Endothelial cell of umbilical vein (primary cell): Measurements from ENCODE around the gene TCF23. TPM values are rescaled to one million over a fixed set of nuclear protein-coding genes. Genes with fewer than 3 reads are reported as not detected.

ENCODE experiments used
- BruUV-seq: library from RNA; stranded (reverse); fragments of 400-500 nt; replicated peaks from 2 replicates; lab custom pipeline; 2021; lab: Mats Ljungman, UMichigan
- CTCF ChIA-PET: fragments of 300-600, 350-600 bp; sonication (Branson Sonifier 250); formaldehyde crosslinking; loops from one replicate; lab custom pipeline; 2021; ENCODE audit warnings: antibody characterized with exemption, inconsistent platforms; lab: Charles Lee
- POLR2A ChIA-PET: fragments of 300-600, 350-600 bp; sonication (Branson Sonifier 250); formaldehyde crosslinking; loops from one replicate; lab custom pipeline; 2021; ENCODE audit warnings: antibody characterized with exemption, inconsistent platforms; lab: Charles Lee
- DNase-seq: peaks from one replicate; pipeline ENCODE4 v3.0.0-alpha.2; 2011; ENCODE audit warnings: low read depth, low spot score
- FAIRE-seq: peaks from 2 replicates; lab custom pipeline; 2011; peaks lifted over from hg19 to GRCh38; lab: Jason Lieb, UNC
- H2AFZ ChIP-seq: 2 replicates; pipeline ENCODE4 v1.6.0; 2012; ENCODE audit warnings: low read depth, low read length, control low read depth, inconsistent platforms
- H3K27ac ChIP-seq: 2 replicates; pipeline ENCODE4 v1.5.1; 2011; ENCODE audit warnings: low read depth, mild to moderate bottlenecking, control low read depth, low read length, moderate library complexity; ENCODE audit not compliant: insufficient read depth
- H3K27me3 ChIP-seq, 2 experiments: 2 replicates each; pipeline versions ENCODE4 v1.6.0 to v1.6.1; 2011; ENCODE audit warnings: low read length in 2 of 2, mixed read lengths in 1 of 2; ENCODE audit not compliant: control insufficient read depth in 2 of 2, insufficient read depth in 2 of 2
- H3K36me3 ChIP-seq, 2 experiments: 2 replicates in 1 of 2; 3 replicates in 1 of 2; pipeline ENCODE4 v1.5.1; 2011; ENCODE audit warnings: low read length in 2 of 2, mild to moderate bottlenecking in 1 of 2, moderate library complexity in 1 of 2; ENCODE audit not compliant: control insufficient read depth in 2 of 2, insufficient read depth in 2 of 2; ENCODE audit errors: extremely low read depth in 1 of 2
- H3K4me1 ChIP-seq: 3 replicates; pipeline ENCODE4 v1.5.1; 2011; ENCODE audit warnings: mild to moderate bottlenecking, low read length; ENCODE audit not compliant: control insufficient read depth, insufficient read depth; ENCODE audit errors: extremely low read depth
- H3K4me2 ChIP-seq: 2 replicates; pipeline ENCODE4 v1.6.1; 2011; ENCODE audit warnings: low read length, control low read depth, mixed read lengths; ENCODE audit not compliant: insufficient read depth
- H3K4me3 ChIP-seq, 3 experiments: fragments of 200-600 bp in 1 of 3; sonication (generic), shearing (Covaris generic) in 1 of 3; replicated peaks in 1 of 3; 2 replicates each; pipeline ENCODE4 v1.5.1; 2011 to 2016; ENCODE audit warnings: control low read depth in 3 of 3, low read length in 3 of 3, mild to moderate bottlenecking in 2 of 3, inconsistent platforms in 1 of 3, low read depth in 1 of 3, moderate library complexity in 1 of 3; ENCODE audit not compliant: insufficient read depth in 1 of 3
- H3K79me2 ChIP-seq: 2 replicates; pipeline ENCODE4 v1.6.0; 2012; ENCODE audit warnings: low read length, inconsistent platforms; ENCODE audit not compliant: control insufficient read depth, insufficient read depth
- H3K9ac ChIP-seq: replicated peaks from 2 replicates; pipeline ENCODE3; 2011; ENCODE audit warnings: low read length, control low read depth; ENCODE audit not compliant: insufficient read depth; ENCODE audit errors: extremely low read depth
- H3K9me1 ChIP-seq: replicated peaks from 3 replicates; pipeline ENCODE4 v1.6.0; 2011; ENCODE audit warnings: mild to moderate bottlenecking, low read length; ENCODE audit not compliant: control insufficient read depth, insufficient read depth; ENCODE audit errors: extremely low read depth
- H3K9me3 ChIP-seq: replicated peaks from 2 replicates; pipeline ENCODE4 v1.5.1; 2012; ENCODE audit warnings: low read length, inconsistent platforms; ENCODE audit not compliant: control insufficient read depth, insufficient read depth
- H4K20me1 ChIP-seq: replicated peaks from 2 replicates; pipeline ENCODE3; 2011; ENCODE audit warnings: mild to moderate bottlenecking, low read length; ENCODE audit not compliant: control insufficient read depth, insufficient read depth; ENCODE audit errors: extremely low read depth
- CTCF ChIP-seq, 2 donors: IDR thresholded peaks; 1 replicate in 1 of 2; 2 replicates in 1 of 2; pipeline ENCODE4 v1.5.1; 2011; ENCODE audit warnings: low read length in 2 of 2, mild to moderate bottlenecking in 2 of 2, moderate library complexity in 2 of 2, control low read depth in 1 of 2, inconsistent platforms in 1 of 2, low read depth in 1 of 2; ENCODE audit not compliant: insufficient read depth in 1 of 2; ENCODE audit errors: extremely low read depth in 1 of 2
- EZH2 ChIP-seq: IDR thresholded peaks from 2 replicates; pipeline ENCODE4 v1.6.1; 2012; ENCODE audit warnings: borderline replicate concordance, low read depth, mild to moderate bottlenecking, moderate library complexity, low read length, inconsistent platforms; ENCODE audit not compliant: severe bottlenecking
- GATA2 ChIP-seq: IDR thresholded peaks from 2 replicates; pipeline ENCODE4 v1.7.0; 2011; ENCODE audit warnings: low read depth, mild to moderate bottlenecking, moderate library complexity, mixed read lengths, low read length; ENCODE audit not compliant: insufficient read length, insufficient read depth
- JUN ChIP-seq: IDR thresholded peaks from 2 replicates; pipeline ENCODE4 v1.6.1; 2011; ENCODE audit warnings: borderline replicate concordance, low read depth; ENCODE audit not compliant: insufficient read length, insufficient read depth
- MYC ChIP-seq: IDR thresholded peaks from one replicate; pipeline ENCODE4 v1.6.1; 2011; ENCODE audit warnings: mild to moderate bottlenecking, low read depth, low read length
- POLR2A ChIP-seq: IDR thresholded peaks from 2 replicates; pipeline ENCODE4 v1.6.1; 2012; ENCODE audit warnings: low read depth, mild to moderate bottlenecking, control low read depth, low read length
- POLR2AphosphoS5 ChIP-seq: IDR thresholded peaks from 2 replicates; pipeline ENCODE4 v1.6.1; 2012; ENCODE audit warnings: low read depth, mild to moderate bottlenecking, control low read depth, low read length, moderate library complexity; ENCODE audit not compliant: insufficient read depth
- dilution Hi-C: fragments of 300-500 bp; cut with MboI; formaldehyde crosslinking; loops from one replicate; pipeline ENCODE4 v1.15.0; 2019; ENCODE audit warnings: low sequenced_read_pairs; ENCODE audit not compliant: extremely low pct_ligation_motif_present
- intact Hi-C: fragments of 100-400 bp; cut with micrococcal nuclease; formaldehyde crosslinking; loops from one replicate; pipeline ENCODE4 v1.10.0; 2022
- polyA plus RNA-seq, 4 experiments: library from polyadenylated mRNA; depleted of rRNA in 3 of 4; stranded (reverse) in 3 of 4; unstranded in 1 of 4; fragments of >200 nt; gene quantifications; 2 replicates each; pipeline versions ENCODE4 v1.2.1 to v1.2.3, GENCODE V29; 2011 to 2012; ENCODE audit warnings: missing spikeins in 1 of 4
- total RNA-seq: library from RNA; stranded (reverse); gene quantifications from 2 replicates; pipeline ENCODE4 v1.2.3, GENCODE V29; 2021

TCF23 gene
- total and polyA plus RNA-seq, 2 donors (not counting 3 experiments of a cell fraction or from before 2014, with no cell fraction given): not detected

GRCh38 chr2:27171351-27171848, 22.6 kb downstream of the TCF23 start:
- Histone ChIP-seq H3K9me3 (no peaks in the 10 kb centered on the region), H3K27me3 (peaks cover 24 to 34% of the 10 kb centered on the region in 2 experiments), H3K9ac (no peak overlapping the region), H4K20me1 (no peaks in the 10 kb centered on the region), H3K4me2 (no peak overlapping the region), H3K4me3 (no peak overlapping the region), H3K4me1 (no peaks in the 10 kb centered on the region), H3K27ac (no peak overlapping the region), H2AFZ (no peak overlapping the region), H3K79me2 (no peaks in the 10 kb centered on the region), H3K36me3 (no peaks in the 10 kb centered on the region), H3K9me1 (no peaks in the 10 kb centered on the region)
- CTCF ChIA-PET: interaction anchor here (1.0 to 3.7 kb wide), 6 partner anchors 12 to 108 kb away, joined by 3 to 38 read pairs (median 14); no protein-coding TSS in a partner anchor
- dilution Hi-C loops (no loop called here), intact Hi-C loops (loop anchor here (5.0 kb wide), 1 partner anchor 74 kb away; no protein-coding TSS in a partner anchor)
- no TSS peak for BruUV-seq
- FAIRE-seq: no peak
- no peak for DNase-seq
- TF ChIP-seq EZH2 (no peak), POLR2AphosphoS5 (no peak), CTCF (IDR thresholded peaks at IDR 0.05; ENCODE audit: extremely low read depth in 1 of 2, insufficient read depth in 1 of 2, low read depth in 1 of 2, low read length in 2 of 2) (no peak), POLR2A (no peak), MYC (no peak)
- POLR2A ChIA-PET: no interaction called here

GRCh38 chr2:27174638-27175037, 25.8 kb downstream of the TCF23 start:
- POLR2A ChIA-PET: no interaction called here
- no peak for FAIRE-seq
- H3K4me3 ChIP-seq: no peak overlapping the region
- no peaks in the 10 kb centered on the region for H3K36me3 ChIP-seq
- peaks cover 30 to 34% of the 10 kb centered on the region in 2 experiments for H3K27me3 ChIP-seq
- no peaks in the 10 kb centered on the region for H3K79me2 ChIP-seq
- no peaks in the 10 kb centered on the region for H4K20me1 ChIP-seq
- H3K9me1 ChIP-seq: no peaks in the 10 kb centered on the region
- no peak for DNase-seq
- no TSS peak for BruUV-seq
- TF ChIP-seq JUN (no peak), POLR2A (no peak), CTCF (IDR thresholded peaks at IDR 0.05; ENCODE audit: extremely low read depth in 1 of 2, insufficient read depth in 1 of 2, low read depth in 1 of 2, low read length in 2 of 2) (no peak), MYC (no peak), GATA2 (no peak)
- no peak overlapping the region for H3K27ac ChIP-seq
- no peaks in the 10 kb centered on the region for H3K9me3 ChIP-seq
- H3K4me2 ChIP-seq: no peak overlapping the region
- no peaks in the 10 kb centered on the region for H3K4me1 ChIP-seq
- CTCF ChIA-PET: interaction anchor here (0.9 to 2.4 kb wide), 7 partner anchors 8 to 105 kb away, joined by 3 to 14 read pairs (median 5); no protein-coding TSS in a partner anchor
- intact Hi-C loops (loop anchor here (5.0 kb wide), 1 partner anchor 77 kb away; no protein-coding TSS in a partner anchor), dilution Hi-C loops (no loop called here)
- H2AFZ ChIP-seq: no peak overlapping the region
- no peak overlapping the region for H3K9ac ChIP-seq
